ENCODE results near the gene TUBB2B. TPM values are rescaled to one million over a fixed set of nuclear protein-coding genes. Genes with fewer than 3 reads are reported as not detected.

Gene TUBB2B
- total and polyA plus RNA-seq, 9 donors = 0.67 to 3.6 (median 1.1) TPM

GRCh38 chr6:3228771-3229565 lies 1.5 kb upstream of the TUBB2B start:
- Histone ChIP-seq H3K27me3 (peaks cover 2% of the 10 kb centered on the region), H3K36me3 (no peaks in the 10 kb centered on the region), H3K4me3 (no peak overlapping the region), H3K4me1 (ENCODE audit: insufficient read depth) (peaks cover 13% of the 10 kb centered on the region), H3K27ac (no peak overlapping the region), H3K9me3 (no peaks in the 10 kb centered on the region)
- peak in 1 of 5 donors; percentile 21 for DNase-seq
- 1 to 4% (median 2%) methylated on average over 61 to 62 of the region's 62 CpGs for WGBS, 3 donors
- intact Hi-C loops (cut with DNase I) = no loop called here
- no peak for TF ChIP-seq POLR2A (IDR thresholded peaks at IDR 0.05)
- no peak for TF ChIP-seq EP300 (IDR thresholded peaks at IDR 0.05)
- no peak for TF ChIP-seq CTCF (IDR thresholded peaks at IDR 0.05)

- Histone ChIP-seq H3K36me3 (no peaks in the 10 kb centered on the region), H3K27ac (no peak overlapping the region), H3K9me3 (no peaks in the 10 kb centered on the region), H3K4me1 (ENCODE audit: insufficient read depth) (peaks cover 13% of the 10 kb centered on the region), H3K4me3 (peak overlapping the region; percentile 19), H3K27me3 (peaks cover 2% of the 10 kb centered on the region)
- DNase-seq = peak in 1 of 5 donors; percentile 26
- no peak for TF ChIP-seq POLR2A (IDR thresholded peaks at IDR 0.05)
- no peak for TF ChIP-seq EP300 (IDR thresholded peaks at IDR 0.05)
- TF ChIP-seq CTCF (IDR thresholded peaks at IDR 0.05) = no peak
- intact Hi-C loops (cut with DNase I) = no loop called here
- WGBS, 3 donors = 1 to 3% (median 2%) methylated on average over 31 to 38 of the region's 38 CpGs
Measured at GRCh38 chr6:3228046-3228671, 706 bp upstream of the TUBB2B start.

GRCh38 chr6:3226481-3227362 lies 731 bp downstream of the TUBB2B start:
- no peaks in the 10 kb centered on the region for H3K9me3 ChIP-seq
- intact Hi-C loops (cut with DNase I) = no loop called here
- TF ChIP-seq CTCF (IDR thresholded peaks at IDR 0.05) (no peak), POLR2A (IDR thresholded peaks at IDR 0.05) (no peak), EP300 (IDR thresholded peaks at IDR 0.05) (no peak)
- WGBS, 3 donors = 2 to 3% (median 3%) methylated on average over 54 of the region's 54 CpGs
- no peak overlapping the region for H3K27ac ChIP-seq
- peak in 2 of 5 donors; percentile 32 to 45 for DNase-seq
- peak overlapping the region; percentile 19 for H3K4me3 ChIP-seq
- H3K36me3 ChIP-seq = no peaks in the 10 kb centered on the region
- H3K4me1 ChIP-seq (ENCODE audit: insufficient read depth) = peaks cover 9% of the 10 kb centered on the region
- H3K27me3 ChIP-seq = peaks cover 2% of the 10 kb centered on the region

- Histone ChIP-seq H3K27ac (no peak overlapping the region), H3K4me1 (ENCODE audit: insufficient read depth) (peaks cover 9% of the 10 kb centered on the region), H3K27me3 (peaks cover 2% of the 10 kb centered on the region), H3K36me3 (no peaks in the 10 kb centered on the region), H3K9me3 (no peaks in the 10 kb centered on the region), H3K4me3 (no peak overlapping the region)
- intact Hi-C loops (cut with DNase I) = no loop called here
- TF ChIP-seq EP300 (IDR thresholded peaks at IDR 0.05) = no peak
- TF ChIP-seq CTCF (IDR thresholded peaks at IDR 0.05) = no peak
- no peak for TF ChIP-seq POLR2A (IDR thresholded peaks at IDR 0.05)
- 90 to 93% (median 93%) methylated on average over 10 of the region's 10 CpGs for WGBS, 3 donors
- DNase-seq = no peak
Measured at GRCh38 chr6:3226042-3226441, 1.4 kb downstream of the TUBB2B start.
